Adipocyte (in vitro differentiated cells): ENCODE measurements around the gene RAB27A.

Source experiments
- DNase-seq: peaks from one replicate; pipeline ENCODE4 v3.0.0-alpha.2; 2015; ENCODE audit warnings: low read depth
- H3K27me3 ChIP-seq: replicated peaks from 2 replicates; pipeline ENCODE4 v1.7.0; 2013; ENCODE audit warnings: mild to moderate bottlenecking, low read length, moderate library complexity; ENCODE audit not compliant: control insufficient read depth, insufficient read depth
- H3K36me3 ChIP-seq: 2 replicates; pipeline ENCODE4 v1.7.0; 2013; ENCODE audit warnings: low read length, mild to moderate bottlenecking, moderate library complexity; ENCODE audit not compliant: control insufficient read depth, insufficient read depth, severe bottlenecking
- H3K4me1 ChIP-seq: 2 replicates; pipeline ENCODE4 v1.7.0; 2013; ENCODE audit warnings: mild to moderate bottlenecking, low read length, moderate library complexity; ENCODE audit not compliant: control insufficient read depth, insufficient read depth
- H3K4me3 ChIP-seq: 2 replicates; pipeline ENCODE4 v1.7.0; 2013; ENCODE audit warnings: mild to moderate bottlenecking, low read length, moderate library complexity
- H3K9ac ChIP-seq: 2 replicates; pipeline ENCODE4 v1.7.0; 2013; ENCODE audit warnings: mild to moderate bottlenecking, low read length, moderate library complexity
- H3K9me3 ChIP-seq: 2 replicates; pipeline ENCODE4 v1.7.0; 2013; ENCODE audit warnings: mild to moderate bottlenecking, low read length, moderate library complexity; ENCODE audit not compliant: control insufficient read depth

RAB27A gene

DNA sequence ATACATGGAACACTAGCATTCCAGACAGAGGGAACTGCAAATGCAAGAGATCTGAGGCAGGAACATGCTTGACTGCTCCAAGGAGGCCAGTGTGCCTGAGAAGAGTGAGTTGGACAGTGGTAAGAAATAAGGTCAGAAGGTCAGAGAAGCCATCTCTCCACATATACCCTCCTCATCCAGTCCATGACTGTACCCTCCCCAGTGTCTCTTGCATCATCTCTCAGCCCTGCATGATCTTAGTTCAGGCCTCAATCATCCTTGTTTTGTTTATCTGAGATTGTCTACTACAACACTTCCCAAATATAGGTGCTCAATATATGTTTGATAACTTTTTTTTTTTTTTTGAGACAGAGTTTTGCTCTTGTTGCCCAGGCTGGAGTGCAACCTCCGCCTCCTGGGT lies 87.4 kb downstream of the RAB27A start:
- no peak overlapping the region for H3K9ac ChIP-seq
- no peaks in the 10 kb centered on the region for H3K36me3 ChIP-seq
- no peak overlapping the region for H3K4me3 ChIP-seq
- no peaks in the 10 kb centered on the region for H3K9me3 ChIP-seq
- H3K4me1 ChIP-seq, result peaks cover 5% of the 10 kb centered on the region
- no peak for DNase-seq
- H3K27me3 ChIP-seq, result no peaks in the 10 kb centered on the region

DNA sequence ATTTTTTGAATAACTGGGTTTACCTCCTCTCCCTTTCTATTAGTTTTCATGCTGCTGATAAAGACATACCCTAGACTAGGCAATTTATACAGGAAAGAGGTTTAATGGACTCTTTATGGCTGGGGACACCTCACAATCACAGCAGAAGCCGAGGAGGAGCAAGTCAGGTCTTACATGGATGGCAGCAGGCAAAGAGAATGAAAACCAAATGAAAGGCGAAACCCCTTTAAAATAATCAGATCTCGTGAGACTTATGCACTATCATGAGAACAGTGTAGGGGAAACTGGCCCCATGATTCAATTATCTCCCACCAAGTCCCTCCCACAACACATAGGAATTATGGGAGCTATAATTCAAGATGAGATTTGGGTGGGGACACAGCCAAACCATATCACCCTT lies 90.9 kb downstream of the RAB27A start:
- DNase-seq, result no peak
- no peaks in the 10 kb centered on the region for H3K9me3 ChIP-seq
- no peak overlapping the region for H3K9ac ChIP-seq
- H3K4me3 ChIP-seq, result no peak overlapping the region
- H3K27me3 ChIP-seq, result no peaks in the 10 kb centered on the region
- H3K4me1 ChIP-seq, result peaks cover 25% of the 10 kb centered on the region
- H3K36me3 ChIP-seq, result no peaks in the 10 kb centered on the region

DNA sequence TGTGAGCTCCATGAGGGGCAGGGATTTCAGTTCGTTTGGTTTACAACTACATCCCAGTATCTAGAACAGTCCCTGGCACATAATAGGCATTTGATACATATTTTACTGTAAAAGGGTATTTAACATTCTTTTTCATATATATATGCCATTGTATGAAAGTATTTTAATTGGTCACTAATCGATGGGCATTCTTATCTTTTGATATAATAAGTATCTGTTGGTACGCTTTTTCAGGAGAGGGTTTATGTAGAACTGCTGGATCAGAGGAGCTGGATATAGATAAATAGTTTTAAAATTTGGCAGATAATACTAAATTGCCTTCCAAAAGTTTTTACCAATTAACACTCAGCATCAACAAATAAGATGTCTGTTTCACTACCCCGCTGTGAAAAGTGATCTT lies 91.9 kb downstream of the RAB27A start:
- H3K27me3 ChIP-seq, result no peaks in the 10 kb centered on the region
- peak overlapping the region; percentile 94 for H3K9ac ChIP-seq
- no peak for DNase-seq
- peak overlapping the region; percentile 85 for H3K4me3 ChIP-seq
- no peaks in the 10 kb centered on the region for H3K36me3 ChIP-seq
- H3K9me3 ChIP-seq, result no peaks in the 10 kb centered on the region
- H3K4me1 ChIP-seq, result peaks cover 30% of the 10 kb centered on the region

DNA sequence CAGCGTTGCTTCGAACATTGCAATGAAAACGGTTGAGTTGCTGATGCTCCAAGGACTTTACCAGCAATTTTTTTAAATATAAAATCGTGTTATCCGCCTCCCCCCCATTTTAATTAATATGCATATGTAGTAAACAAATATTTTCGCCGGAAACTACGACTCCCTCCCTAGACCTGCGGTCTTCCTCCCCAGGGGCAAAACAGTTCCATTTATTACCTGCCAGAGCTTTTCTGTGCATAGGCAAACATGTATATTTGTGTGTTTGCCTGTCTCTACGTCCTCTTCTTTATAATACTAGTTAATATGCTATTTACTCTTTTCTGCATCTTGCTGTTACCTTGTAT lies 92.3 kb downstream of the RAB27A start:
- Histone ChIP-seq H3K9ac (peak overlapping the region; percentile 94), H3K4me1 (peaks cover 32% of the 10 kb centered on the region), H3K36me3 (peaks cover 3% of the 10 kb centered on the region), H3K27me3 (no peaks in the 10 kb centered on the region), H3K9me3 (no peaks in the 10 kb centered on the region), H3K4me3 (peak overlapping the region; percentile 85)
- no peak for DNase-seq

DNA sequence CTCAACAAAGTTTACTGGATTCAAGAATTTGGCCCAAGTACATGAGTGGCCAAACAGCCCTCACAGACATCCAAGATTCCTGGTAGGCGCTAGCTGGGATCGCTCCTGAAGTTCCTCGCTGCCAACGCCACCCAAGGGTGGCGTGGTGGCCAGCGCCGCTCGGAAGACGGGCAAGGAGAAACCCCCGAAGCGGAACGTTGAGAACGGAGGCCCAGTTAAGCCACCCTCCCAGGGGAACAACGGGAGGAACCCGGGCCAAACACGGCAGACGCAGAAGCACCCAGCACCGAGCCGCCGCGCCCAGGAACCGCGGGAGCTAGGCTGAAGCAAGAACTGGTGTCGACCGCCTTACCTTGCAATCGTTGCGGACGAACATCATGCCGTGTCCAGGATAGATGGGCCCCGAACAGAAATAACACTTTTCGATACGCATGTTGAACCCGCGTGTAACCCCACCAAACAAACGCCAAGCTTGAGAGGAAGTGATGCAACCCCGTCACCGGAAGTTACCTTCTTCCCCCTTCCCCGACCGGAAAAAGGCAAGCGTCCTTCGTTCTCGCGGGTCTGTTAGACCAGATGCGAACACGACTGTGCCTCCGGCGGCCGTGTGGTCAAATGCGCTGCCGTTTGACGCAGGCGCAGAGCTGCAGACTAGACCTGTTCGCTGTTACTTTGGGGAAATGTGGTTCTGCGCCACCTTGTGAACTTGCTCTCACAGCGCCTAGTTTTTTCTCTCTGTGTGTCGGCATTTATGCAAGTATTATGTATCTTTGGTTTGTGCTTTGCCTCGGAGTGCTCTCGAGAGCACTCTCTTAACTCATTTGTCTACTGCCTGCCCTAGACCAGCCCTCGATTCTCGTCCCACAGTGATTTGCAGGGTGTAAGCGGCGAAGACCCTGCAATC lies 92.9 kb downstream of the RAB27A start, which contains the start of gene RSL24D1:
TSS of gene RSL24D1 (minus strand) at position 484 of the 904 bp plus-strand sequence. CDS start at position 433, 51 bp downstream.
- Histone ChIP-seq H3K9ac (peak within 1 kb of the TSS; percentile 94), H3K4me3 (peak within 1 kb of the TSS; percentile 85)
- DNase-seq, result peak; percentile 100

DNA sequence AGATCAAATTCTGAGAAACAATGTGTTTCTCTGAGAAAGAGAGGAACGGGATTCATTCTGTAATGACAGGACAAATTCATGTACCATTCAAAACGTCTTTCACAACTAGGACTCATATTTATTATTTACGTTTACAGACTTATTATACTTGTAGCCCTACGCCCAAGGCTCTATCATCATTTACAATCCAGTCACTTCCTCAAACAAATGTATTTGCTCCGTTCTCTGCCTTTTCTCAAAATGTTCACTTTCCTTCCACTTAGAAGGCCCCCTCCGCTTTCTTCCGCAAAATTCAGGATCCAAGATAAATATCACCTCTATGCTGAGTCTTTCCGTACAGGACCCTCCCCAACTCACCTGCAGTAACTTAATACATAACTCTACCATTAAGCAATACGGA lies 93.6 kb downstream of the RAB27A start:
- H3K27me3 ChIP-seq, result no peaks in the 10 kb centered on the region
- peak overlapping the region; percentile 94 for H3K9ac ChIP-seq

More for the DNA sequence above, 92.9 kb downstream of the RAB27A start, which contains the start of gene RSL24D1:
- Histone ChIP-seq H3K27me3 (no peaks in the 10 kb centered on the region), H3K9me3 (no peaks in the 10 kb centered on the region), H3K36me3 (peaks cover 8% of the 10 kb centered on the region), H3K4me1 (peaks cover 33% of the 10 kb centered on the region)

DNA sequence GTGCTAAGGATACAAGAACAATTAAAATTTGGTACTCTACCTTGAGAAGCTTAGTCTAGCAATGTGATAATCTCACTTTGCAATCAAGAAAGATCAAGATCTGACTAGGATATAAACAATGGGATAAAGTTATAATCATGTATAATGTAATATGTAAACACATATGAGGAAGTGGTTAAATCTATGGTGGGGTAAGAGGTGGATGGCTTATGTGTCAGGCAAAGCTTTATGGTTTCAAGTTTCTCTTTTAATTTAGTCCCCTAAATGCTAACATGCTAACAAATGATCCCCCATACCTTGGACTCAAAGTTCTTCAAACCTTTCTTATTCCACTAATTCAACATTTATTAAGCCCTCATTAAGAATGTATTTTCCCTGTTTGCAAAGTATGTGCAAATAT lies 95.4 kb downstream of the RAB27A start:
- peaks cover 33% of the 10 kb centered on the region for H3K4me1 ChIP-seq
- peak overlapping the region; percentile 85 for H3K4me3 ChIP-seq
- no peaks in the 10 kb centered on the region for H3K27me3 ChIP-seq
- no peaks in the 10 kb centered on the region for H3K9me3 ChIP-seq
- peaks cover 30% of the 10 kb centered on the region for H3K36me3 ChIP-seq
- DNase-seq, result no peak
- no peak overlapping the region for H3K9ac ChIP-seq

More for the DNA sequence above, 93.6 kb downstream of the RAB27A start:
- Histone ChIP-seq H3K9me3 (no peaks in the 10 kb centered on the region), H3K36me3 (peaks cover 16% of the 10 kb centered on the region), H3K4me3 (peak overlapping the region; percentile 85), H3K4me1 (peaks cover 33% of the 10 kb centered on the region)
- DNase-seq, result peak; percentile 36

DNA sequence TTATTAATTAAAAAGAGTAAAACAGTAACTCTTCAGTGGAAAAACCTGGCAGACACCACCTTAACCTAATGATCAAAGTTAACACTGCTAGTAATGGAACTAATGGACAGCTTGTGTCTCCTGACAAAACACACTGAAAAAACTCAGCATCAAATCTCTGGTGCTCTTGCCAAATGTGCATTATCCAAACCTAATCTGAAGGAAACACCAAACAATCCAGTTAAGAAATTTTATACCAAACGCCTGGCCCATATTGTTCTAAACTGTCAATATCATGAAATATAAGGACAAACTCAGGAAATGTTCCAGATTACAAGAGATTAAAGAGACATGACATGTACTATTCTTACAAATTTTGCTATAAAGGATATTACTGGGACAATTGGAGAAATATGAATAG lies 103.3 kb downstream of the RAB27A start:
- no peaks in the 10 kb centered on the region for H3K9me3 ChIP-seq
- peaks cover 79% of the 10 kb centered on the region for H3K36me3 ChIP-seq
- no peak overlapping the region for H3K4me3 ChIP-seq
- no peak overlapping the region for H3K9ac ChIP-seq
- H3K4me1 ChIP-seq, result no peaks in the 10 kb centered on the region
- no peaks in the 10 kb centered on the region for H3K27me3 ChIP-seq
- no peak for DNase-seq

DNA sequence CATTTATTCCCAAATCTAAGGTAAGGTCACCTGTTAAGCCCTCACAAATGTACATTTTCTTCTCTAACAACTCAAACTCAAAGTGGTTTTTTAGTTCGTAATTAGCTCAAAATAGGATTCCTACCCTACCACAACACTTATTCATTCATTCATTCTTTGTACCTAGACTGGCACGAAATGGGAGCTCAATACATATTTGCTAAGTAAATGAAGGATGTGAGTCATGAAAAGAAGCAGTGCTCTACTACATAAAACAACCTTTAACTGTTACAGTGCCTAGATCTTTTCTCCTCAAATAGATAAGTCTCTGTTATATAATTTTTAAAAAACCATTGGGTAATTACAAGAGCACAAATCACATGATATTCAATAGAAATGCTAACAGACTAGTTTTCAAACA lies 105.9 kb downstream of the RAB27A start:
- Histone ChIP-seq H3K36me3 (peaks cover 84% of the 10 kb centered on the region), H3K9ac (no peak overlapping the region)

DNA sequence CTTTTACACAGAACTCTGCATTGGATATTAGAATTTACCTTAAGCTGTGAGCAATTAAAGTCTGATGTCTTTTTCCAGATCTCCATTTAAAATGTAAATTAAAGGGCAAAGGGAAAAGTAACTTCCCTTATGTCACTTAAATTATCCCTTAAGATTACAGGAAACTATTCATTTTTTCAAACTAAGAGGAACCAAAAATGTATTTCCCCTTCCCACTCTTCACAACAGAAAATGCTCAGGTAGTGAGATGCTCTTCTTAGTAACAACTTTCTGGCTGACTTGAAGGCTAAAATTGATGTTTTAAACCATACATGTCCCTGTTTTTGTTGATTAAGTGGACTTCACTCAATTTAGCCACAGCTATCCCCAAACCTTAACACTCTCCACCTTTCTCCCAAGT lies 110.5 kb downstream of the RAB27A start:
- Histone ChIP-seq H3K9ac (no peak overlapping the region), H3K4me3 (no peak overlapping the region), H3K36me3 (peaks cover 61% of the 10 kb centered on the region), H3K4me1 (no peaks in the 10 kb centered on the region), H3K27me3 (no peaks in the 10 kb centered on the region), H3K9me3 (no peaks in the 10 kb centered on the region)
- DNase-seq, result no peak

More for the DNA sequence above, 105.9 kb downstream of the RAB27A start:
- no peaks in the 10 kb centered on the region for H3K9me3 ChIP-seq
- H3K27me3 ChIP-seq, result no peaks in the 10 kb centered on the region
- no peaks in the 10 kb centered on the region for H3K4me1 ChIP-seq
- no peak overlapping the region for H3K4me3 ChIP-seq
- DNase-seq, result no peak

DNA sequence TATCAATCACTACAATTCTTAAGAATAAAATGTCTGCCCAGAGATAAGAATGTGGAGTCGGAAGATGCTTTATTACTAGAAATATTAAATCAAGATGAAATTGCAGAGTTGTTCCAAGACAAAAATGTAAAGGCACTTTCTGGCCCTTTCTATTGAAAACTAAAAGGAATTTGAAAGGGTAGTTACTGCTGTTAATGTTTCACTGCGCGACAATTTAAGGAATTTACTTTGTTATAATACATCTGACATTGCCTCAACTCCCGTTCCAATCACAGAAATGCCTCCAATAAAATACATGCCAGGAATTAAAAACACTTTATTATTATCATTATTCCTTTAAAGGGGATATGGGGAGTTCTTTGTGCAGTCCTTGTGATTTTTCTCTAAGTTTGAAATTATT lies 119.3 kb downstream of the RAB27A start:
- H3K27me3 ChIP-seq, result no peaks in the 10 kb centered on the region
- H3K36me3 ChIP-seq, result peaks cover 4% of the 10 kb centered on the region
- no peak overlapping the region for H3K9ac ChIP-seq
- no peaks in the 10 kb centered on the region for H3K9me3 ChIP-seq
- DNase-seq, result no peak
- no peak overlapping the region for H3K4me3 ChIP-seq
- H3K4me1 ChIP-seq, result no peaks in the 10 kb centered on the region
